Sigmoid colon (tissue), 7 donors: ENCODE measurements around the gene CES3. TPM values are rescaled to one million over a fixed set of nuclear protein-coding genes. Genes with fewer than 3 reads are reported as not detected.
A peak's percentile ranks its signal among the peaks of the same experiment; 100 is the strongest.

ENCODE experiments used
- DNase-seq: peaks from one replicate; pipeline ENCODE4 v3.0.0-alpha.2; 2019
- H3K27ac ChIP-seq, 4 donors: fragments of 200-600 bp; sonication (generic); one replicate each; pipeline ENCODE4 v1.5.1; 2016 to 2019; ENCODE audit warnings: mild to moderate bottlenecking in 1 of 4
- H3K27me3 ChIP-seq, 3 donors: fragments of 200-600 bp; sonication (generic); one replicate each; pipeline ENCODE4 v1.5.1; 2019; ENCODE audit warnings: mild to moderate bottlenecking in 1 of 3
- H3K36me3 ChIP-seq, 4 donors: fragments of 200-600 bp; sonication (generic); one replicate each; pipeline ENCODE4 v1.5.1; 2016 to 2019
- H3K4me1 ChIP-seq, 4 donors: fragments of 200-600 bp; sonication (generic); one replicate each; pipeline ENCODE4 v1.5.1; 2017 to 2019
- H3K4me3 ChIP-seq, 4 donors: fragments of 200-600 bp; sonication (generic); one replicate each; pipeline ENCODE4 v1.5.1; 2017 to 2019; ENCODE audit warnings: mild to moderate bottlenecking in 2 of 4, moderate library complexity in 1 of 4
- H3K9me3 ChIP-seq, 4 donors: fragments of 200-600 bp in 3 of 4; sonication (generic) in 3 of 4; one replicate each; pipeline versions ENCODE4 v1.5.1 to v1.6.1; 2013 to 2019
- EP300 ChIP-seq, 4 donors: sonication (generic); formaldehyde crosslinking; IDR thresholded peaks; one replicate each; pipeline ENCODE4 v1.6.1; 2017; ENCODE audit warnings: antibody characterized with exemption in 4 of 4
- POLR2A ChIP-seq, 2 donors: fragments of 450-650 bp; IDR thresholded peaks; one replicate each; pipeline ENCODE4 v1.6.1; 2016; ENCODE audit warnings: antibody characterized with exemption in 2 of 2, mild to moderate bottlenecking in 2 of 2, moderate library complexity in 2 of 2
- POLR2AphosphoS5 ChIP-seq, 4 donors: sonication (generic); formaldehyde crosslinking; IDR thresholded peaks; one replicate each; pipeline ENCODE4 v1.6.1; 2017; ENCODE audit warnings: antibody characterized with exemption in 4 of 4
- WGBS, 2 donors: extraction: QIAGEN DNeasy Blood & Tissue Kit; methylation state at CpG; one replicate each; pipeline ENCODE4 v1.1.7; 2013; 5-methylcytosine and 5-hydroxymethylcytosine counted together
- intact Hi-C: fragments of 100-400 bp; cut with DNase I; formaldehyde crosslinking; loops from one replicate; pipeline ENCODE4 v1.15.1; 2023
- polyA plus RNA-seq, 3 donors: library from polyadenylated mRNA; stranded (reverse); fragments of 200-250 nt; gene quantifications; one replicate each; pipeline ENCODE4 v1.2.3, GENCODE V29; 2013
- total RNA-seq, 4 donors: library from RNA; depleted of rRNA; stranded (reverse); fragments of >200 nt; gene quantifications; one replicate each; pipeline ENCODE4 v1.1.0, GENCODE V29; 2016
- TF ChIP-seq, protein P1 (sequence below), 4 experiments: fragments of 450-650 bp in 3 of 4; fragments of 200-600 bp in 1 of 4; IDR thresholded peaks; one replicate each; pipeline ENCODE4 v1.5.1; 2016 to 2019; ENCODE audit warnings: antibody characterized with exemption in 4 of 4, mild to moderate bottlenecking in 3 of 4, moderate library complexity in 2 of 4
- donor health status: healthy with polysubstance abuse.
- donor health status: Bipolar disorder and iron deficiency.
- donor health status: healthy.

The CES3 gene
- total and polyA plus RNA-seq, 7 donors: 0.16 to 48.4 (median 6.7) TPM; not detected in 1

- no peaks in the 10 kb centered on the region for H3K9me3 ChIP-seq
- peaks cover 0 to 29% (median 3%) of the 10 kb centered on the region in 3 donors for H3K27me3 ChIP-seq
- TF ChIP-seq POLR2A (IDR thresholded peaks at IDR 0.05) (no peak), EP300 (IDR thresholded peaks at IDR 0.05) (no peak), POLR2AphosphoS5 (IDR thresholded peaks at IDR 0.05) (no peak)
- TF ChIP-seq, protein P1, sequence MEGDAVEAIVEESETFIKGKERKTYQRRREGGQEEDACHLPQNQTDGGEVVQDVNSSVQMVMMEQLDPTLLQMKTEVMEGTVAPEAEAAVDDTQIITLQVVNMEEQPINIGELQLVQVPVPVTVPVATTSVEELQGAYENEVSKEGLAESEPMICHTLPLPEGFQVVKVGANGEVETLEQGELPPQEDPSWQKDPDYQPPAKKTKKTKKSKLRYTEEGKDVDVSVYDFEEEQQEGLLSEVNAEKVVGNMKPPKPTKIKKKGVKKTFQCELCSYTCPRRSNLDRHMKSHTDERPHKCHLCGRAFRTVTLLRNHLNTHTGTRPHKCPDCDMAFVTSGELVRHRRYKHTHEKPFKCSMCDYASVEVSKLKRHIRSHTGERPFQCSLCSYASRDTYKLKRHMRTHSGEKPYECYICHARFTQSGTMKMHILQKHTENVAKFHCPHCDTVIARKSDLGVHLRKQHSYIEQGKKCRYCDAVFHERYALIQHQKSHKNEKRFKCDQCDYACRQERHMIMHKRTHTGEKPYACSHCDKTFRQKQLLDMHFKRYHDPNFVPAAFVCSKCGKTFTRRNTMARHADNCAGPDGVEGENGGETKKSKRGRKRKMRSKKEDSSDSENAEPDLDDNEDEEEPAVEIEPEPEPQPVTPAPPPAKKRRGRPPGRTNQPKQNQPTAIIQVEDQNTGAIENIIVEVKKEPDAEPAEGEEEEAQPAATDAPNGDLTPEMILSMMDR (IDR thresholded peaks at IDR 0.05): no peak
- WGBS, 2 donors: 70 to 82% methylated on average over 7 of the region's 7 CpGs
- H3K4me3 ChIP-seq: no peak overlapping the region
- no peak for DNase-seq
- no peak overlapping the region for H3K27ac ChIP-seq
- peaks cover 0 to 20% (median 15%) of the 10 kb centered on the region in 4 donors for H3K4me1 ChIP-seq
- peaks cover 10 to 25% (median 19%) of the 10 kb centered on the region in 4 donors for H3K36me3 ChIP-seq
- intact Hi-C loops: no loop called here
Observed at GRCh38 chr16:66946541-66946940, 14.5 kb upstream of the CES3 start.

DNA sequence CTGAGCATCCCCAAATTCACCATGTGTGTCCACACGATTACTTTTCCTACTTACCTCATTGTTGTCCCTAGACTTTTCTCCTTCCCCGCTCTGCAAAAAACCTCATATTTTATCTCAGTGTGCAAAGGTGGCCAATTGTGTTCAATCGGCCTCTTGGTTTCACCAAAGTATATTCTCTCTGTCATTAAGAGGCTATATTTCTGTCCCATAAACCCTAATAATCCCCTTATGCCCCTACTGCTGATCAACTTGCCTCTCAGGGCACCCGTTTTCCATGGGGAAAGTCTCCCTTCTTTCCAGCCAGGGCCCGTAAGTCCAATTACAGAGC lies 14.1 kb upstream of the CES3 start:
- Histone ChIP-seq H3K4me3 (no peak overlapping the region), H3K27me3 (peaks cover 0 to 33% (median 3%) of the 10 kb centered on the region in 3 donors), H3K27ac (no peak overlapping the region), H3K4me1 (peaks cover 0 to 20% (median 15%) of the 10 kb centered on the region in 4 donors), H3K36me3 (peaks cover 7 to 22% (median 15%) of the 10 kb centered on the region in 4 donors), H3K9me3 (no peaks in the 10 kb centered on the region)
- no peak for TF ChIP-seq POLR2A (IDR thresholded peaks at IDR 0.05)
- TF ChIP-seq, protein P1 (IDR thresholded peaks at IDR 0.05): no peak
- no peak for TF ChIP-seq EP300 (IDR thresholded peaks at IDR 0.05)
- TF ChIP-seq POLR2AphosphoS5 (IDR thresholded peaks at IDR 0.05): no peak
- DNase-seq: no peak
- 26 to 39% methylated on average over 5 of the region's 5 CpGs for WGBS, 2 donors
- intact Hi-C loops: no loop called here

- WGBS, 2 donors: 0 to 1% methylated on average over 22 of the region's 23 CpGs
- Histone ChIP-seq H3K4me1 (peaks cover 0 to 20% (median 15%) of the 10 kb centered on the region in 4 donors), H3K4me3 (peak overlapping the region; percentile 27 to 58 (median 52)), H3K9me3 (no peaks in the 10 kb centered on the region), H3K36me3 (peaks cover 4 to 16% (median 11%) of the 10 kb centered on the region in 4 donors), H3K27ac (peak overlapping the region in 1 of 4 donors; percentile 3), H3K27me3 (peaks cover 0 to 38% (median 3%) of the 10 kb centered on the region in 3 donors)
- peak; percentile 87 for DNase-seq
- intact Hi-C loops: no loop called here
- peak in 3 of 4 donors; percentile 8 to 11 (median 9) for TF ChIP-seq POLR2AphosphoS5 (IDR thresholded peaks at IDR 0.05)
- no peak for TF ChIP-seq EP300 (IDR thresholded peaks at IDR 0.05)
- TF ChIP-seq POLR2A (IDR thresholded peaks at IDR 0.05): no peak
- TF ChIP-seq, protein P1 (IDR thresholded peaks at IDR 0.05): peak; percentile 77 to 90 (median 89)
Observed at GRCh38 chr16:66947302-66948065, 13.6 kb upstream of the CES3 start.

DNA sequence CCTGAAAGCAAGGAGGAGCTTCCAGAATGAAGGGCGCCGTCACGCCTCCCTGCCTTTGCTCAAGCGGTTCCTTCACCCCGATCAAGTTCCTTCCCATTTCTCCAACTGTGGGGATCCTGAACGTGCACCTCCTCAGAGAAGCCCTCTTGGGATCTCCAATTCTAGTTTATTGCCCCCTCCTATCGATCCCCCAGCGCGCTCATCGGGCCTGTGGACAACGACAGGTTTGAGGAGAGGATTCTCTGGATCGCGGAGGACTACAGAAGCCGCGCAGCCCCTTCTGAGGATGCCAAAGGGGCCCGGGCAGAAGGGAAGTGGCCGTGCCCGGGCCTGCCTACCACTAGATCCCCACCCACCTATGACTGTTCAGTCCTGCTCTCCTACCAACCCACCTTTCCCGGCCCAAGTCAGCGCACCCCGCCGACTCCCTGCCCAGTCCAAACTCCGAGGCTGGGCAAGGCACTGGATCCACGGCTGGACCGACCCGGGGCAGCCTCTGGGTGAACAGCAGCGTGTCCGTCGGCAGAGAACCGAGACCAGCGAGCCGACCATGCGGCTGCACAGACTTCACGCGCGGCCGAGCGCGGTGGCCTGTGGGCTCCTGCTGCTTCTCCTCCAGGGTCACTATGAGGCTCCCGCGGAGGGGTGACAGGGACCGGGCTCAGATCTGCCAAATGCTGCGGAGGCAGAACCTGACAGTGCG lies 12.8 kb upstream of the CES3 start:
- TF ChIP-seq POLR2AphosphoS5 (IDR thresholded peaks at IDR 0.05) (no peak), EP300 (IDR thresholded peaks at IDR 0.05) (no peak), POLR2A (IDR thresholded peaks at IDR 0.05) (no peak)
- TF ChIP-seq, protein P1 (IDR thresholded peaks at IDR 0.05): no peak
- H3K27ac ChIP-seq: peak overlapping the region in 1 of 4 donors; percentile 6
- WGBS, 2 donors: 9 to 15% methylated on average over 44 of the region's 44 CpGs
- no peaks in the 10 kb centered on the region for H3K9me3 ChIP-seq
- H3K4me3 ChIP-seq: peak overlapping the region; percentile 27 to 58 (median 52)
- H3K36me3 ChIP-seq: peaks cover 0 to 8% (median 6%) of the 10 kb centered on the region in 4 donors
- H3K27me3 ChIP-seq: peaks cover 0 to 44% (median 3%) of the 10 kb centered on the region in 3 donors
- DNase-seq: no peak
- H3K4me1 ChIP-seq: peaks cover 0 to 20% (median 15%) of the 10 kb centered on the region in 4 donors
- intact Hi-C loops: no loop called here
